NB4 (cell line): ENCODE results near the gene PRR33.
"Not testable (repeated sequence)": the region's sequence is repeated elsewhere in the genome, so short reads cannot be mapped to it uniquely, and the experiment has no call there.

Experiments used
- CTCF ChIP-seq: IDR thresholded peaks from one replicate; pipeline ENCODE4 v1.5.1; 2012; ENCODE audit warnings: low read depth, low read length
- MAX ChIP-seq: IDR thresholded peaks from 2 replicates; pipeline ENCODE4 v1.6.1; 2011; ENCODE audit warnings: low read depth, low read length
- MYC ChIP-seq: IDR thresholded peaks from 2 replicates; pipeline ENCODE4 v1.6.1; 2011; ENCODE audit warnings: low read depth, low read length
- POLR2A ChIP-seq: IDR thresholded peaks from 2 replicates; pipeline ENCODE4 v1.6.1; 2011; ENCODE audit warnings: mild to moderate bottlenecking; ENCODE audit not compliant: insufficient read length; ENCODE audit errors: extremely low read depth

DNA sequence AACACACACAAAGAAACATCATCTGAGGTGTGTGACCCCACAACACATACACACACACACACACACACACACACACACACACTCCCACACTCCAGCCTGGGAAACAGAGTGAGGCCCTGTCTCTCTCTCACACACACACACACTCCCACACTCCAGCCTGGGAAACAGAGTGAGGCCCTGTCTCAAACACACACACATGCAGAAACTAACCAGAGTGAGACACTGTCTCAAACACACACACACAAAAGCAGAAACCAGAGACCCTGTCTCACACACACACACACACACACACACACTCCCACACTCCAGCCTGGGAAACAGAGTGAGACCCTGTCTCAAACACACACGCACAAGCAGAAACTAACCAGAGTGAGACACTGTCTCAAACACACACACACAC lies 48.1 kb upstream of the PRR33 start:
- TF ChIP-seq POLR2A, CTCF, MYC, MAX: not testable (repeated sequence)
